Transverse colon (tissue), 4 donors: ENCODE measurements around the gene AMPD3. TPM values are rescaled to one million over a fixed set of nuclear protein-coding genes. Genes with fewer than 3 reads are reported as not detected.

Experiments used
- DNase-seq: peaks from one replicate; pipeline ENCODE4 v3.0.0-alpha.2; 2019
- H3K27ac ChIP-seq, 4 donors: fragments of 200-600 bp; sonication (generic); 2 replicates each; pipeline ENCODE4 v1.5.1; 2016 to 2018; ENCODE audit warnings: inconsistent platforms in 4 of 4
- H3K27me3 ChIP-seq: fragments of 200-600 bp; sonication (generic); 2 replicates; pipeline ENCODE4 v1.5.1; 2017; ENCODE audit warnings: inconsistent platforms
- H3K36me3 ChIP-seq, 4 donors: fragments of 200-600 bp; sonication (generic); 2 replicates each; pipeline ENCODE4 v1.5.1; 2017 to 2019; ENCODE audit warnings: inconsistent platforms in 4 of 4
- H3K4me1 ChIP-seq, 4 donors: fragments of 200-600 bp; sonication (generic); 2 replicates each; pipeline ENCODE4 v1.5.1; 2017 to 2020; ENCODE audit warnings: inconsistent platforms in 4 of 4
- H3K4me3 ChIP-seq, 4 donors: fragments of 200-600 bp; sonication (generic); 1 replicate in 1 of 4; 2 replicates in 3 of 4; pipeline versions ENCODE4 v1.5.1 to v1.6.1; 2017 to 2019; ENCODE audit warnings: inconsistent platforms in 4 of 4
- H3K9me3 ChIP-seq, 2 donors: fragments of 200-600 bp; sonication (generic); 2 replicates each; pipeline ENCODE4 v1.5.1; 2017 to 2019; ENCODE audit warnings: inconsistent platforms in 2 of 2
- EP300 ChIP-seq: sonication (generic); formaldehyde crosslinking; IDR thresholded peaks from one replicate; pipeline ENCODE4 v1.6.1; 2017; ENCODE audit warnings: antibody characterized with exemption, low read depth
- POLR2A ChIP-seq: fragments of 450-650 bp; IDR thresholded peaks from one replicate; pipeline ENCODE4 v1.6.1; 2016; ENCODE audit warnings: antibody characterized with exemption, mild to moderate bottlenecking, moderate library complexity
- POLR2AphosphoS5 ChIP-seq, 3 donors: sonication (generic); formaldehyde crosslinking; IDR thresholded peaks; one replicate each; pipeline ENCODE4 v1.6.1; 2016; ENCODE audit warnings: antibody characterized with exemption in 3 of 3
- WGBS, 2 donors: methylation state at CpG; one replicate each; pipeline ENCODE4 v1.1.5; 2018; ENCODE audit warnings: low coverage in 1 of 2; 5-methylcytosine and 5-hydroxymethylcytosine counted together
- in situ Hi-C, 4 donors: fragments of 200-750 bp; cut with MboI; loops; one replicate each; pipeline versions ENCODE4 v1.15.0 to v1.15.1; 2017; ENCODE audit warnings: low sequenced_read_pairs in 3 of 4, low pct_ligation_motif_present in 1 of 4, low pct_unique_long_range_greater_than_20kb in 1 of 4
- intact Hi-C: fragments of 100-400 bp; cut with DNase I; formaldehyde crosslinking; loops from one replicate; pipeline ENCODE4 v1.15.1; 2023; ENCODE audit warnings: low total_unique reads
- total RNA-seq, 4 donors: library from RNA; depleted of rRNA; stranded (reverse); fragments of >200 nt; gene quantifications; one replicate each; pipeline ENCODE4 v1.1.0, GENCODE V29; 2016
- TF ChIP-seq, protein P1 (sequence below), 5 experiments: fragments of 200-600 bp in 3 of 5; fragments of 450-650 bp in 2 of 5; sonication (generic) in 3 of 5; IDR thresholded peaks; 1 replicate in 2 of 5; 2 replicates in 3 of 5; pipeline ENCODE4 v1.5.1; 2016 to 2017; ENCODE audit warnings: antibody characterized with exemption in 5 of 5, inconsistent platforms in 3 of 5, mild to moderate bottlenecking in 2 of 5, moderate library complexity in 1 of 5

Gene AMPD3
- total RNA-seq, 4 donors from 2014 or later, result 2.4 to 32.9 (median 11.2) TPM

GRCh38 chr11:10407749-10408685, 47.0 kb upstream of the AMPD3 start:
- Histone ChIP-seq H3K27me3 (no peaks in the 10 kb centered on the region), H3K9me3 (no peaks in the 10 kb centered on the region), H3K36me3 (no peaks in the 10 kb centered on the region), H3K4me3 (no peak overlapping the region), H3K4me1 (peaks cover 0 to 9% (median 2%) of the 10 kb centered on the region in 4 donors), H3K27ac (no peak overlapping the region)
- 80 to 87% methylated on average over 5 to 12 of the region's 13 CpGs for WGBS, 2 donors
- no peak for TF ChIP-seq EP300
- DNase-seq, result no peak
- in situ Hi-C loops, result loop anchor here in 3 of 4 donors (5.0 to 10.0 kb wide), 5 partner anchors 247 to 329 kb away; no protein-coding TSS in a partner anchor
- intact Hi-C loops, result no loop called here

- DNase-seq, result no peak
- Histone ChIP-seq H3K27ac (no peak overlapping the region), H3K4me1 (peaks cover 0 to 15% (median 3%) of the 10 kb centered on the region in 4 donors), H3K4me3 (no peak overlapping the region), H3K36me3 (no peaks in the 10 kb centered on the region), H3K27me3 (no peaks in the 10 kb centered on the region), H3K9me3 (no peaks in the 10 kb centered on the region)
- in situ Hi-C loops, result loop anchor here in 3 of 4 donors (5.0 to 10.0 kb wide), 5 partner anchors 246 to 328 kb away; no protein-coding TSS in a partner anchor
- WGBS, 2 donors, result 49 to 62% methylated on average over 2 to 3 of the region's 3 CpGs
- TF ChIP-seq, protein P1, sequence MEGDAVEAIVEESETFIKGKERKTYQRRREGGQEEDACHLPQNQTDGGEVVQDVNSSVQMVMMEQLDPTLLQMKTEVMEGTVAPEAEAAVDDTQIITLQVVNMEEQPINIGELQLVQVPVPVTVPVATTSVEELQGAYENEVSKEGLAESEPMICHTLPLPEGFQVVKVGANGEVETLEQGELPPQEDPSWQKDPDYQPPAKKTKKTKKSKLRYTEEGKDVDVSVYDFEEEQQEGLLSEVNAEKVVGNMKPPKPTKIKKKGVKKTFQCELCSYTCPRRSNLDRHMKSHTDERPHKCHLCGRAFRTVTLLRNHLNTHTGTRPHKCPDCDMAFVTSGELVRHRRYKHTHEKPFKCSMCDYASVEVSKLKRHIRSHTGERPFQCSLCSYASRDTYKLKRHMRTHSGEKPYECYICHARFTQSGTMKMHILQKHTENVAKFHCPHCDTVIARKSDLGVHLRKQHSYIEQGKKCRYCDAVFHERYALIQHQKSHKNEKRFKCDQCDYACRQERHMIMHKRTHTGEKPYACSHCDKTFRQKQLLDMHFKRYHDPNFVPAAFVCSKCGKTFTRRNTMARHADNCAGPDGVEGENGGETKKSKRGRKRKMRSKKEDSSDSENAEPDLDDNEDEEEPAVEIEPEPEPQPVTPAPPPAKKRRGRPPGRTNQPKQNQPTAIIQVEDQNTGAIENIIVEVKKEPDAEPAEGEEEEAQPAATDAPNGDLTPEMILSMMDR (IDR thresholded peaks at IDR 0.05), result no peak
- TF ChIP-seq EP300 (no peak), POLR2A (no peak), POLR2AphosphoS5 (IDR thresholded peaks at IDR 0.05) (no peak)
- intact Hi-C loops, result no loop called here
Measured at GRCh38 chr11:10409207-10409661, 45.8 kb upstream of the AMPD3 start.

- no peaks in the 10 kb centered on the region for H3K36me3 ChIP-seq
- H3K27ac ChIP-seq, result no peak overlapping the region
- no peaks in the 10 kb centered on the region for H3K9me3 ChIP-seq
- in situ Hi-C loops (loop anchor here in 1 of 4 donors (10.0 kb wide), 1 partner anchor 325 kb away; no protein-coding TSS in a partner anchor), intact Hi-C loops (loop anchor here (2.0 kb wide), 1 partner anchor 327 kb away; no protein-coding TSS in a partner anchor)
- peaks cover 2 to 23% (median 5%) of the 10 kb centered on the region in 4 donors for H3K4me1 ChIP-seq
- no peak for DNase-seq
- H3K27me3 ChIP-seq, result no peaks in the 10 kb centered on the region
- H3K4me3 ChIP-seq, result no peak overlapping the region
- WGBS, 2 donors, result 90 to 94% methylated on average over 4 to 8 of the region's 8 CpGs
- TF ChIP-seq POLR2A (no peak), POLR2AphosphoS5 (IDR thresholded peaks at IDR 0.05) (no peak), EP300 (no peak)
- TF ChIP-seq, protein P1 (IDR thresholded peaks at IDR 0.05), result no peak
Measured at GRCh38 chr11:10410106-10410843, 44.8 kb upstream of the AMPD3 start.

GRCh38 chr11:10410844-10411200, 44.2 kb upstream of the AMPD3 start:
- no peak overlapping the region for H3K27ac ChIP-seq
- H3K4me1 ChIP-seq, result peaks cover 2 to 27% (median 5%) of the 10 kb centered on the region in 4 donors
- 87% methylated on average over 2 of the region's 2 CpGs; no CpG with 5 or more reads in 1 of the 2 donors for WGBS, 2 donors
- TF ChIP-seq POLR2AphosphoS5 (IDR thresholded peaks at IDR 0.05) (no peak), POLR2A (no peak), EP300 (no peak)
- TF ChIP-seq, protein P1 (IDR thresholded peaks at IDR 0.05), result no peak
- in situ Hi-C loops (loop anchor here in 1 of 4 donors (10.0 kb wide), 1 partner anchor 324 kb away; no protein-coding TSS in a partner anchor), intact Hi-C loops (loop anchor here (2.0 kb wide), 1 partner anchor 326 kb away; no protein-coding TSS in a partner anchor)
- no peak overlapping the region for H3K4me3 ChIP-seq
- no peaks in the 10 kb centered on the region for H3K36me3 ChIP-seq
- no peaks in the 10 kb centered on the region for H3K9me3 ChIP-seq
- no peaks in the 10 kb centered on the region for H3K27me3 ChIP-seq
- no peak for DNase-seq
